SIG-M5 treated with dmso at 0.1 percent for 504 hours (cell line): ENCODE measurements around the gene LIPA.
"Not testable (repeated sequence)": the region's sequence is repeated elsewhere in the genome, so short reads cannot be mapped to it uniquely, and the experiment has no call there.

Experiments used
- DNase-seq: peaks from one replicate; lab custom pipeline; 2025; ENCODE audit not compliant: unreplicated experiment; lab: John Stamatoyannopoulos, UW

LIPA gene

DNA sequence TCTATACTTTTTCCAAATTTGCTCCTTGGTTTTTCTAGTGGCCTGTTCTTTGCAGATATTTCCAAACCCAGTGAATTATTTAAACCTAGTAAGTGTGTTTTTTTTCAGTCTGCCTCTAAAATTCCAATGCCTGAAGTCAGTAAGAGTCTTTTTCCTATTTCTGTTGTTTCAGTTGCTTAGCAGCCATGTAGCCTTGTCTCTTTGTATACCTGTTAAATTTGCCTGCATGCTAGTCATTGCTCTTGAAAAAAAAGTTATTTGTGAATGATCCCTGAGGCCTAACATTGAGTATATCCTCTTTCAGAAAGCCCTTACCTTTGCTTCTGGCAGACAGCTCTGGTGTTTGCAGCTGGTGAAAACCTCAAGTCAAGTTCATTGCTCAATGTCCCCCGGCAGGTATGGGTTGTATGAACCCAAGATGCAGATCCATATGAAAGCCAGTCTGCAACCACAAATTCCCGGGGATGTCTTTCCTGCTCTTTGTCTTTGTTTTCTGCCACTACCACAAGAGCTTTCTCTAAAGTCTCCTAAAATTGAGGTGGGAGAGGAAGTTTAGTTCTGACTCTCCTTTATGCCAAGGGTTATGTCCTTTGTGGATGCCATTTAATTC, 80.2 kb downstream of the LIPA start:
- no peak for DNase-seq

DNA sequence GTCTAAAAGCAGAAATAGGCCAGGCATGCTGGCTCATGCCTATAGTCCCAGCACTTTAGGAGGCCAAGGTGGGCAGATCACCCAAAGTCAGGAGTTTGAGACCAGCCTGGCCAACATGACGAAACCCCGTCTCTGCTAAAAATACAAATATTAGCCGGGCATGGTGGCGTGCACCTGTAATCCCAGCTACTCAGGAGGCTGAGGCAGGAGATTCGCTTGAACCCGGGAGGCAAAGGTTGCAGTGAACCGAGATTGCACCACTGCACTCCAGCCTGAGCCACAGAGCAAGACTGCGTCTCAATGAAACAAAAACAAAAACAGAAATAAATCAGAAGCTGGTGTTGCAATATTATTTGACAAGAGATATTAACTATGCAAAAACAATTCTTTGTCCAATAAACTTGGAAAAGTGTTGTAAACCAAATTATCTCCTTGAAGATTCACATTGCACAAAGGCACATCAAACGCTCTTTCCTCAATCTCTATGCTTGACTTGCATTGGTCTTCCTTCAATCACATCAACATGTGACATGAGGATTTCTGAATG, 83.1 kb downstream of the LIPA start:
- DNase-seq, result not testable (repeated sequence)

DNA sequence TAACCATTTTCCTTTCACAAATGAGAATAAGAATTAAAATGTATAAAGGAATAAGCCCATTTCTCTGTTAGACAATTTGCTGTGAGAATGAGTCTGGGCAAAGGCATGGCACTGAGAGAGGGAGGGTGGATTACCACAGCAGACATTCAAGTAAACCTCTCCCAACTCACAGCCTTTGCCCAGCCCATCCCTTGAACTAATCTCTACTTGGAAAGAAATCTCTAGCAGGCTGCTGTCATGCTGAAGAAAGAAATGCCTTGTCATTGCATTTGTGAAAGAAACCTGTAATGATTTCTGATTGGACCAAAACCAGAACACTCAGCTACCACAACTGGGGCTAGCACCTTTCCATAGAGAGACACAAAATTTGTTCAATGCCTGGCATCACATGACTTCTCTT, 83.7 kb downstream of the LIPA start:
- DNase-seq, result no peak

DNA sequence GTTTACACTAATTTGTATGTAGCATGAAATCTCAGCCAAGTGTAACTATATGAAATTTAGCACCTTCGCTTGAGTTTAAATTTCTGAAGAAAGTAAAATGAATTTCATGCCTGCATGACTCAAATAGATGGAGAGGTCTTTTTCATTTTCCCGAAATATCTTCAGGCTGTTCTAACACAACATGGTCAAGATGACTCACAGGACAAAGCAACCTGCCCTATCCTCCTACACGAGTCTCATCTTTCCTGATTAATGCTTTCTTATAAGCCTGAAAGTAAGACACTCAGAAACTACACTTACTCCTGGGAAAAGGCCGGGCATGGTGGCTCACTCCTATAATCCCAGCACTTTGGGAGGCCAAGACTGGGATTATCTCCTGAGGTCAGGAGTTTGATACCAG, 85.7 kb downstream of the LIPA start:
- DNase-seq, result no peak

DNA sequence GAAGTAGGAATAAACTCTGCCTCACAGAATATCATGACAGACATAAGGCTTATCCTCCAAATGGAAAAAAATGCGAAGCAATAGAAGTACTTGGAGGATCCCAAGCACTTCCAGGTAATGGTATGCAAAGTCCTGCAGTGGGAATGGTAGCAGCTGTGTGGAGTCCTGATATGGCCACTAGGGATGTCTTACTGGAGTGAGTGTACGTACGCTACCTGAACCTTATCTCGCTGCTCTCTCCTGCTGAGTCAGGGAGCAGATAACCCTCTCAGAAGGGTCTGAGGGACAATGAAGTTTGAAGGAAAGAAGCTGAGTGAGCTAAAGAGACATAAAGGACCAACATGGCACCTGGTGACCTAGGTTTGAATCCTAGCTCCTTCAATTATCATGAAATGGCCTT, 86.7 kb downstream of the LIPA start:
- no peak for DNase-seq

DNA sequence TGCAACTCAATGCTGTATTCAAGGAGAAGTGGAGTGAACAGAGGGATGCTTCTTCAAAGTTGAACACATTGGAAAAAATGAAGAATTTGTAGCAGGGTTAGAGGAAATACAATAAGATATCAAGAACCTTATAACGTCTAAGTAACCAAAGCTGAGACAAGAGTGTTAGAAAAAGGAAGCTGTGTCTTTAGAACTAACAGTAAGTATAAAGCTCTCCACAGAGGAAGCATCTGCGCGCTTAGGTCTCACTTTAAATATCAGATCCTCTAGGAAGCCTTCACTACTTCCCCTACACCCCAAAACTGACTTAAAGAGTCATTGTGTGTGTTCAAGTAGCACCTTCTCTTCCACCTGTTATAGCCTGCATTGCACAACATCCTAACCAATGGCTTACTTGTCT, 87.5 kb downstream of the LIPA start:
- DNase-seq, result no peak
